Measurements from ENCODE around the gene PTDSS2.

The PTDSS2 gene

DNA sequence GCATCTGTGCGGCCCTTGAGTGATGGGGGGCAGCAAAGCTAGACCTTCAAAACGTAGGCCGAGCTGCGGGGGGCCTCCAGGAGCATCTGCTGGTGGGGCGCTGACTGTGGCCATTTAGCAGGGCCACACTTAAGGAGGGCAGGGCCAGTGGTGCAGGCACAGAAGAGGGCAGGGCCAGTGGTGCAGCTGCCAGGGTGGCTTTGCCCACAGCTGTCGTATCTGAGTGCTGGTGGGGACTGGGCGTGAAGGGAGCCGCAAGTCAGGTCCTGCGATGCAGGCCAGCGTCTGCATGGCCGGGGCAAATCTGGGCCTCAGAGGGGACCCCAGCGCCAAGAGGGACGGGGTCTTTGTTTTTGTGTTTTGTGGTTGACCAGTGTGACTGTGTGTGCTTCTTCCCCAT lies 29.2 kb downstream of the PTDSS2 start:
- DNase-seq (ENCODE audit: low read depth) = no peak
- no peak overlapping the region for H3K4me3 ChIP-seq (ENCODE audit: low read length)
- TF ChIP-seq, protein P1, sequence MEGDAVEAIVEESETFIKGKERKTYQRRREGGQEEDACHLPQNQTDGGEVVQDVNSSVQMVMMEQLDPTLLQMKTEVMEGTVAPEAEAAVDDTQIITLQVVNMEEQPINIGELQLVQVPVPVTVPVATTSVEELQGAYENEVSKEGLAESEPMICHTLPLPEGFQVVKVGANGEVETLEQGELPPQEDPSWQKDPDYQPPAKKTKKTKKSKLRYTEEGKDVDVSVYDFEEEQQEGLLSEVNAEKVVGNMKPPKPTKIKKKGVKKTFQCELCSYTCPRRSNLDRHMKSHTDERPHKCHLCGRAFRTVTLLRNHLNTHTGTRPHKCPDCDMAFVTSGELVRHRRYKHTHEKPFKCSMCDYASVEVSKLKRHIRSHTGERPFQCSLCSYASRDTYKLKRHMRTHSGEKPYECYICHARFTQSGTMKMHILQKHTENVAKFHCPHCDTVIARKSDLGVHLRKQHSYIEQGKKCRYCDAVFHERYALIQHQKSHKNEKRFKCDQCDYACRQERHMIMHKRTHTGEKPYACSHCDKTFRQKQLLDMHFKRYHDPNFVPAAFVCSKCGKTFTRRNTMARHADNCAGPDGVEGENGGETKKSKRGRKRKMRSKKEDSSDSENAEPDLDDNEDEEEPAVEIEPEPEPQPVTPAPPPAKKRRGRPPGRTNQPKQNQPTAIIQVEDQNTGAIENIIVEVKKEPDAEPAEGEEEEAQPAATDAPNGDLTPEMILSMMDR (conservative IDR thresholded peaks at IDR 0.05; ENCODE audit: low read length) = no peak

DNA sequence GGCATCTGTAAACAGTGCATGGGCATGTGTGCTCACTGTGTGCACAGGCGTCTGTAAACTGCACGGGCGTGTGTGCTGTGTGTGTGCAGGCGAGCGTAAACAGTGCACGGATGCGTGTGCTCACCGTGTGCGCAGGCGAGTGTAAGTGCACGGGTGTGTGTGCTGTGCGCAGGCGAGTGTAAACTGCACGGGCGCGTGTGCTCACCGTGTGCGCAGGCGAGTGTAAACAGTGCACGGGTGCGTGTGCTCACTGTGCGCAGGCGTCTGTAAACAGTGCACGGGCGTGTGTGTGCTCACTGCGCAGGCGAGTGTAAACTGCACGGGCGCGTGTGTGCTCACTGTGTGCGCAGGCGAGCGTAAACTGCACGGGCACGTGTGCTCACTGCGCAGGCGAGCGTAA lies 34.5 kb downstream of the PTDSS2 start:
- TF ChIP-seq, protein P1 (conservative IDR thresholded peaks at IDR 0.05; ENCODE audit: low read length) = no peak
- no peak for DNase-seq (ENCODE audit: low read depth)
- no peak overlapping the region for H3K4me3 ChIP-seq (ENCODE audit: low read length)

DNA sequence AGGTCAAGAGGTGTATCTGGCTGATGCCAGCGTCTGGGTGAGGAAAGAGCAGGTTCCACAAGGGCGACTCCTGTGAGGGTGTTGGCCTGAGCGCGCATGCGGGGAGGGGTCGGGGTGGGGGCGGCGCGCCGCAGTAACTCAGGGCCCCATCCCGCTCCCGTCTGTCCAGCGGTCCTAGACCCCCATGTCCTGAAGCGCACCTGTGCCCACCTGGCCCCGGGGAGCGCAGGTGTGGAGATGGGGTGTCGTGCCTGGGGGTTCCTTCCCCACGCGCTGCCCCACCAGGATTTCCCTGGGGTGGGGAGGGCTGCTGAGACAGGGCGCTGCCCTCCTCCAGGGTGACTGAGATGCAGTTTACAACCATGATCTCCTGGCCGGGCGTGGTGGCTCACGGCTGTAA lies 36.1 kb downstream of the PTDSS2 start:
- H3K4me3 ChIP-seq (ENCODE audit: low read length) = no peak overlapping the region
- TF ChIP-seq, protein P1 (conservative IDR thresholded peaks at IDR 0.05; ENCODE audit: low read length) = no peak
- DNase-seq (ENCODE audit: low read depth) = no peak

DNA sequence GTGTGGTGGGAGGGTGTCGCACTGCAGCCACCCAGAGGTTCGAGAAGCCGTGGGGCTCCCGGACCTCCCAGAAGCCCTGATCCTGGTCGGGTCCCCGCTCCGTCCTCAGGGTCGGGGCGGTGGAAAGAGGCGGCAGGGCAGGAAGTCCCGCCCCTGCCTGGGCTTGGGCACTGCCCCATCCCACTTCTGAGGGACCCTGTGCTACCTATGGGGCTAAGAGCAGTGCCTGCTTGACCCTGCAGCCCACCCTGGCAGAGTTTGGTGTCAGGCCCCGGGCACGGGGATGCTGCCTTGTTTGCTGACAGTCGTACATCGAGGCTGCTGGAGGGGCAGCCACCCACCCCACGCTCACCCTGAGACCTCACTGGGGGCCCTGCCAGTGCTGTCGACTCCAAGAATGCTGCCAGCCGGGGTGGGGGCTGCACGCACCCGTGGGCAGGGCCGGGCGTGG lies 37.5 kb downstream of the PTDSS2 start:
- DNase-seq (ENCODE audit: low read depth) = no peak
- no peak overlapping the region for H3K4me3 ChIP-seq (ENCODE audit: low read length)

DNA sequence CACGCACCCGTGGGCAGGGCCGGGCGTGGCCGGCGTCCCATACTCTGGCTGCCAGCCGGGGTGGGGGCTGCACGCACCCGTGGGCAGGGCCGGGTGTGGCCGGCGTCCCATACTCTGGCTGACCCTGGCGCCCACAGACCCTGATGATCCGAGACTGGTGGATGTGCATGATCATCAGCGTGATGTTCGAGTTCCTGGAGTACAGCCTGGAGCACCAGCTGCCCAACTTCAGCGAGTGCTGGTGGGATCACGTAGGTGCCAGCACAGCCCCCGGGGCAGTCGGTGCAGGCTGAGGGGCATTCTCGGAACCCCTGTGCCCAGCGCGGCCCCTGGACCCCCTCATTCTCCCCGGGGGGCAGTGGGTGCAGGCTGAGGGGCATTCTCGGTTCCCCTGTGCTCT lies 38.0 kb downstream of the PTDSS2 start:
- TF ChIP-seq, protein P1 (conservative IDR thresholded peaks at IDR 0.05; ENCODE audit: low read length) = no peak
- no peak overlapping the region for H3K4me3 ChIP-seq (ENCODE audit: low read length)
- DNase-seq (ENCODE audit: low read depth) = no peak

More for the DNA sequence above, 37.5 kb downstream of the PTDSS2 start:
- TF ChIP-seq, protein P1 (conservative IDR thresholded peaks at IDR 0.05; ENCODE audit: low read length) = no peak

DNA sequence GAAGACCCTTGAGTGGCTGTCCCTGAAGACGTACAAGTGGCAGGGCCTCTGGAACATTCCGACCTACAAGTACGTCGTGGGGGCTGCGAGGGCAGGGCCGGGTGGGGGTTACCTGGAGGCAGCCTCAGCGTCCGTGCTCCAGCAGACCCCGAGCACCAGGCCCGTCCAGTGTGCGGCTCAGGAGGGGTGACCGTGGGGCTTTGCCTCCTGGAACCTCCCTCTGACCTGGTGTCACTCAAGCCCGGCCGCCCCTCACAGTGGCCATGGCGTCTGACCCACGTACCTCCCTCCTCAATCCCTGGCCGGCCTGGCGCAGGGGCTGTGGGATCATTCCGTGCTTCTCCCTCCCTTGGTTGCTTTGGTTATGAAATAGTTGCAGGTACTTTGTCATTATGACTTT lies 38.5 kb downstream of the PTDSS2 start:
- H3K4me3 ChIP-seq (ENCODE audit: low read length) = no peak overlapping the region
- no peak for DNase-seq (ENCODE audit: low read depth)
- TF ChIP-seq, protein P1 (conservative IDR thresholded peaks at IDR 0.05; ENCODE audit: low read length) = no peak

DNA sequence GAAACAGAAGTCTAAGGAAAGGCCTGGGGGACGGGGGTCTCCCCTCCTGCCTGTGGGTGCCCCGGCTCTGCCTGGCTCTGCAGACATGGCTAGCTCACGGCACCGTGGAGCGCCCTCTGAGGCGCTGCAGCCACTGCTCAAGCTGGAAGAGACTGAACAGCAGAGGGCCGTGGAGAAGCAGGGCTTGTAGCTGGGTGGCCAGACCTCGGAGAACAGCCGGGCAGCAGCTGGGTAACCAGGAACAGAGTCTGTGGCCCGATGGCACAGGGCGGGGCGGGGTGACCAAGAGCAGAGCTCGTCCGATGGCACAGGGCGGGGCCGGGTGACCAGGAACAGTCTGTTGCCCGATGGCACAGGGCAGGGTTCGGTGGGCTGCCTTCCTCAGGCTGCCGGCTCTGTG lies 38.9 kb downstream of the PTDSS2 start:
- TF ChIP-seq, protein P1 (conservative IDR thresholded peaks at IDR 0.05; ENCODE audit: low read length) = no peak
- no peak for DNase-seq (ENCODE audit: low read depth)
- H3K4me3 ChIP-seq (ENCODE audit: low read length) = no peak overlapping the region

Measured in AG10803 (cell line).